SU-DHL-6 (cell line): ENCODE measurements around the gene MAP2K3.

Source experiments
- H2AFZ ChIP-seq: fragments of 200-600 bp; sonication (generic); 2 replicates; pipeline ENCODE4 v1.6.1; 2014; ENCODE audit warnings: low read depth, mild to moderate bottlenecking, moderate library complexity, mixed read lengths, antibody characterized with exemption, low read length; ENCODE audit not compliant: severe bottlenecking
- H3F3A ChIP-seq: fragments of 200-600 bp; shearing (Covaris generic); 2 replicates; pipeline ENCODE4 v1.6.0; 2016; ENCODE audit warnings: antibody characterized with exemption, mild to moderate bottlenecking; ENCODE audit not compliant: insufficient read depth
- H3K27ac ChIP-seq: fragments of 200-600 bp; sonication (generic); 2 replicates; pipeline ENCODE4 v1.5.1; 2016; ENCODE audit warnings: low read depth, mild to moderate bottlenecking, low read length, moderate library complexity, mixed read lengths
- H3K27me3 ChIP-seq: fragments of 200-600 bp; sonication (generic), shearing (Covaris generic); 2 replicates; pipeline ENCODE4 v1.6.0; 2014; ENCODE audit warnings: mild to moderate bottlenecking, low read length
- H3K36me3 ChIP-seq: fragments of 200-600 bp; sonication (generic); 2 replicates; pipeline ENCODE4 v1.6.1; 2014; ENCODE audit warnings: mild to moderate bottlenecking, low read length, mixed read lengths
- H3K4me2 ChIP-seq: fragments of 300-600, 200-600 bp; shearing (Covaris generic), sonication (generic); 2 replicates; pipeline ENCODE4 v1.6.0; 2014; ENCODE audit warnings: low read length, low read depth, mild to moderate bottlenecking; ENCODE audit not compliant: poor library complexity, severe bottlenecking
- H3K4me3 ChIP-seq: fragments of 200-600 bp; sonication (generic); 2 replicates; pipeline ENCODE4 v1.5.1; 2014; ENCODE audit warnings: antibody characterized with exemption, low read length, mild to moderate bottlenecking, mixed read lengths; ENCODE audit not compliant: insufficient read depth, poor library complexity, severe bottlenecking
- H3K79me2 ChIP-seq: fragments of 200-600 bp; sonication (generic); 2 replicates; pipeline ENCODE4 v1.6.1; 2014; ENCODE audit warnings: mild to moderate bottlenecking, low read length, moderate library complexity; ENCODE audit not compliant: insufficient read depth
- H3K9ac ChIP-seq: fragments of 200-600 bp; sonication (generic); 2 replicates; pipeline ENCODE4 v1.7.0; 2014; ENCODE audit warnings: mild to moderate bottlenecking, low read length
- H3K9me2 ChIP-seq: fragments of 200-600 bp; sonication (generic); replicated peaks from 2 replicates; pipeline ENCODE4 v1.6.1; 2014; ENCODE audit warnings: low read length; ENCODE audit not compliant: insufficient read depth
- H3K9me3 ChIP-seq: fragments of 200-600 bp; sonication (generic); 2 replicates; pipeline ENCODE4 v1.6.1; 2014; ENCODE audit warnings: low read length, mixed read lengths; ENCODE audit not compliant: insufficient read depth
- H4K20me1 ChIP-seq: fragments of 200-600 bp; sonication (generic); 2 replicates; pipeline ENCODE4 v1.6.1; 2014; ENCODE audit warnings: low read depth, mild to moderate bottlenecking, antibody characterized with exemption, low read length, moderate library complexity, mixed read lengths
- EZH2phosphoT487 ChIP-seq: fragments of 200-600 bp; sonication (generic), shearing (Covaris generic); conservative IDR thresholded peaks from 2 replicates; pipeline ENCODE4 v1.6.1; 2018; ENCODE audit warnings: mild to moderate bottlenecking, antibody characterized with exemption, low read length, moderate library complexity, mixed read lengths
- TF ChIP-seq, protein P1 (sequence below): fragments of 200-600 bp; sonication (generic); IDR thresholded peaks from one replicate; pipeline ENCODE4 v1.5.1; 2017; ENCODE audit warnings: antibody characterized with exemption, mild to moderate bottlenecking, low read length, moderate library complexity; ENCODE audit not compliant: insufficient read depth, poor library complexity, severe bottlenecking

MAP2K3 gene

DNA sequence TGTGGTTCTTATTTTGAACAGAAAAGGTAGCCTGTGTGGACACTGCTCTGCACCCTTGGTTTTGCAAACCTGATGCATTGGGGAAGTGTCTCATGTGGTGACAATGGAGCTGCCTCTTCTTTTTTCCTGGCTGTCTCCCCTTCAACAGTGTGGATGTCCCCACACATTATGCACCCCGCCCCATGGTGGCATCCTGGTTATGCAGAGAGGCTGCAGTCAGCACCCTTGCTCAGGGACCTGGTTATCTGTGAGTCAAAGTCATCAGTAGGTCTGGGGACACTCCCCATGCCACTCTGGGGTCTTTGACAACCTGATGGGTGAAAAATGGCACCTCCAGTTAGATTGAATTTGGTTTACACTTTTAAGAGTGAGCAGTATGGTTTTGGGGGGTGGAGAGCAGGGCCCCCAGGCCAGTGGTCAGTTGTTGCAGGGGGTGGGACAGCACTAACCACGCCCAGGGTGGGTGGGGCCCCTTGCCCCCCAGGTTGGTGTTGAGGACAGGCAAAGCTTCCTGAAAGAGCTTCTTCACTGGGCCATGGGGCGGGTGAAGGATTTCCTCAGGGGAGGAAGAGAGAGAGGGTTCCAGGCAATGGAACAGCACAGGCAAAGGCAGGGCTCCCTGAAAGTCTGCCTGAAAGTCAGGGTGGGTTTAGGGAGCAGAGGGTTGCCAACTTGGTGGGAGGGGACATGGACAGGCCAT lies 67.0 kb downstream of the MAP2K3 start:
- H3K79me2 ChIP-seq = no peaks in the 10 kb centered on the region
- no peak overlapping the region for H3K9ac ChIP-seq
- no peak overlapping the region for H2AFZ ChIP-seq
- TF ChIP-seq, protein P1, sequence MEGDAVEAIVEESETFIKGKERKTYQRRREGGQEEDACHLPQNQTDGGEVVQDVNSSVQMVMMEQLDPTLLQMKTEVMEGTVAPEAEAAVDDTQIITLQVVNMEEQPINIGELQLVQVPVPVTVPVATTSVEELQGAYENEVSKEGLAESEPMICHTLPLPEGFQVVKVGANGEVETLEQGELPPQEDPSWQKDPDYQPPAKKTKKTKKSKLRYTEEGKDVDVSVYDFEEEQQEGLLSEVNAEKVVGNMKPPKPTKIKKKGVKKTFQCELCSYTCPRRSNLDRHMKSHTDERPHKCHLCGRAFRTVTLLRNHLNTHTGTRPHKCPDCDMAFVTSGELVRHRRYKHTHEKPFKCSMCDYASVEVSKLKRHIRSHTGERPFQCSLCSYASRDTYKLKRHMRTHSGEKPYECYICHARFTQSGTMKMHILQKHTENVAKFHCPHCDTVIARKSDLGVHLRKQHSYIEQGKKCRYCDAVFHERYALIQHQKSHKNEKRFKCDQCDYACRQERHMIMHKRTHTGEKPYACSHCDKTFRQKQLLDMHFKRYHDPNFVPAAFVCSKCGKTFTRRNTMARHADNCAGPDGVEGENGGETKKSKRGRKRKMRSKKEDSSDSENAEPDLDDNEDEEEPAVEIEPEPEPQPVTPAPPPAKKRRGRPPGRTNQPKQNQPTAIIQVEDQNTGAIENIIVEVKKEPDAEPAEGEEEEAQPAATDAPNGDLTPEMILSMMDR = no peak
- TF ChIP-seq EZH2phosphoT487 = no peak
- H3K27me3 ChIP-seq = no peaks in the 10 kb centered on the region
- H3K4me3 ChIP-seq = no peak overlapping the region
- no peaks in the 10 kb centered on the region for H3K36me3 ChIP-seq
- no peak overlapping the region for H3K27ac ChIP-seq
- H4K20me1 ChIP-seq = no peaks in the 10 kb centered on the region
- no peaks in the 10 kb centered on the region for H3K9me2 ChIP-seq
- peaks cover 3% of the 10 kb centered on the region; the same call in 1 of the 2 replicates for H3F3A ChIP-seq
- H3K4me2 ChIP-seq = no peak overlapping the region
- H3K9me3 ChIP-seq = no peaks in the 10 kb centered on the region

DNA sequence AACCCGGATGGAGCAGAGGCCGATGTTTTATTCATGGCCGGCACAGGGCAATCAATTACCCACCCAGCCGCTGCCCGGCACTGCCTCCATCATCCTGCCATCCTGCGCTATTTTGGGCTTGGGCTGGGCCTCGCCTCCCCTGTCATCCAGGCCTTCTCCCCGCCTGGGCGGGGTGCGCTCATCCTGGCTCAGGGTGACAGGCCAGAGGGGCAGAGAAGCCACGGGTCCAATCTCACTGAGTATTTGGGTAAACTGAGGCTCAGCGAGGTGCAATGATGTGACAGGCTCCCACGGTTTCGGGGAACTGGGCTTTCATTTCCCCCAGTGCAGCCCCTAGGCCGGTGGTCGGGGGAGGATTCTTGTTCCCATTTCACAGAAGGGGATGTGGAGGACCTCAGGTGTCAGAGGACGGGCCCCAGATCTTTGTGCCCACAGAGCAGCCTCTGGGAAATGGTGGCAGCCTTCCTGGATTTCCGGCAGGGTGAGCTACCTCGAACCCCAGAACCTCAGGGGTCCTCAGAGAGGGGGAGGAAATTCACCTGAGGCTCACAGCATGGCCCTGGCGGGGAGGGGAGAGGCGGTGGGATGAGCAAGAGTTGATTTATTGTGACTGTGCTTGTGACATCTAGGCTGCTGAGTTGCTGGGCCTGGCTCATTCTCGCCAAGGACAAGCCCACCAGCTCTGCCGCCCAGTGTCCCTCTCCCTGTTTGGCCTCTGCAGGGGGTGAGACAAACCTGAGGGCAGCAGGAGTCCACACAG lies 67.9 kb downstream of the MAP2K3 start:
- H3K4me2 ChIP-seq = no peak overlapping the region
- no peaks in the 10 kb centered on the region for H3K79me2 ChIP-seq
- H3F3A ChIP-seq = peaks cover 3% of the 10 kb centered on the region; the same call in 1 of the 2 replicates
- TF ChIP-seq EZH2phosphoT487 = no peak
- TF ChIP-seq, protein P1 = no peak
- H3K4me3 ChIP-seq = no peak overlapping the region
- no peak overlapping the region for H3K27ac ChIP-seq
- no peaks in the 10 kb centered on the region for H3K27me3 ChIP-seq
- H3K36me3 ChIP-seq = no peaks in the 10 kb centered on the region
- no peaks in the 10 kb centered on the region for H4K20me1 ChIP-seq
- H3K9me2 ChIP-seq = no peaks in the 10 kb centered on the region
- H3K9me3 ChIP-seq = no peaks in the 10 kb centered on the region
- no peak overlapping the region for H2AFZ ChIP-seq
- H3K9ac ChIP-seq = no peak overlapping the region

DNA sequence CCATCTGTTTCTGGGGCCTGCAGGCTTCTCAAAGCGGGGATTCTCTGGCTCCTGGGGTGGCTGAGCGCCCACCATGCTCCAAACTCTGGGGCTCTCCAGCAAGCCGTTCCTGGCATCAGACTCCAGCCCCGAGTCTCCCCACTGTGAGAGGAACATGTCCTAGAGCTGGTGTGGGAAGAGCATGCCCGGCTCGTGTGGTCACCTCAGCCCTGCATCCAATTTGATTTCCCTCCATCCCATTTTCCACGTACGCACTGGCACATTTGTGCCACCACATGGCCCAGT lies 68.4 kb downstream of the MAP2K3 start:
- H3F3A ChIP-seq = peaks cover 3% of the 10 kb centered on the region; the same call in 1 of the 2 replicates
- H3K9ac ChIP-seq = no peak overlapping the region
- no peaks in the 10 kb centered on the region for H3K9me2 ChIP-seq
- H3K4me2 ChIP-seq = no peak overlapping the region
- H3K9me3 ChIP-seq = no peaks in the 10 kb centered on the region
- H2AFZ ChIP-seq = no peak overlapping the region
- TF ChIP-seq, protein P1 = no peak
- no peak for TF ChIP-seq EZH2phosphoT487
- H3K4me3 ChIP-seq = no peak overlapping the region
- H3K27me3 ChIP-seq = no peaks in the 10 kb centered on the region
- H3K79me2 ChIP-seq = no peaks in the 10 kb centered on the region
- H3K36me3 ChIP-seq = no peaks in the 10 kb centered on the region
- no peak overlapping the region for H3K27ac ChIP-seq
- no peaks in the 10 kb centered on the region for H4K20me1 ChIP-seq
